Measurements from ENCODE around the gene MT1A.

Gene MT1A

DNA sequence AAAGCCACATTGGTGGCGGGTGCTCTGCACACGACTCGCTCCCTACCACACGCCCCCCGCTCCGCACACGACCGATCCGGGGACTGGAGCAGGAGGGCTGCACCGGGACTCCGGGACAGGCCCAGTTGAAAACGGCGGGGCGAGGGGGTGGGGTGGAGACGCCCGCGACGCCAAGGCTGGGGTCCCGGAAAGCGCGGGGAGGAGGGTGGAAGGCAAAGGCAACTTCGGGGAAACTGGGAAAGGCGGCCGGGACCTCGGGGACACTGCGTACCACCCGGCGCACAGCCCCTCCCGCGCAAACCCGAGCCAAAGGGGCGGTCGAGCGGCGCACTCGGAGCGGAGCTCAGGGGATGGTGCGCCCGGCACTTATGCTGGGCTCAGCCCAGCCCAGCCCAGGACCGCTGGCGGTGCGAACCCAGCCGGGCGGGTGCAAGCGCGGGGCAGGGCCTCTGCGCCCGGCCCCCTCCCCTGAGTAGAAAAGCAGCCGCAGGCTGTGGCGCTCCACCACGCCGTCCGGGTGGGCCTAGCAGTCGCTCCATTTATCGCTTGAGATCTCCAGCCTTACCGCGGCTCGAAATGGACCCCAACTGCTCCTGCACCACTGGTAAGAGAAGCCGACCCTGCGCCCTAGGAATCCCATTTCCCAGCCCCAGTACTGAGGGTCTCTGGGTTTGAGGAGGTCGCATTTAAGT, 6.2 kb upstream of the MT1A start, which contains the start of gene MT1M:
TSS of gene MT1M (plus strand) at position 504 of the 692 bp plus-strand sequence. CDS start at position 577, 73 bp downstream.
- DNase-seq: no peak

DNA sequence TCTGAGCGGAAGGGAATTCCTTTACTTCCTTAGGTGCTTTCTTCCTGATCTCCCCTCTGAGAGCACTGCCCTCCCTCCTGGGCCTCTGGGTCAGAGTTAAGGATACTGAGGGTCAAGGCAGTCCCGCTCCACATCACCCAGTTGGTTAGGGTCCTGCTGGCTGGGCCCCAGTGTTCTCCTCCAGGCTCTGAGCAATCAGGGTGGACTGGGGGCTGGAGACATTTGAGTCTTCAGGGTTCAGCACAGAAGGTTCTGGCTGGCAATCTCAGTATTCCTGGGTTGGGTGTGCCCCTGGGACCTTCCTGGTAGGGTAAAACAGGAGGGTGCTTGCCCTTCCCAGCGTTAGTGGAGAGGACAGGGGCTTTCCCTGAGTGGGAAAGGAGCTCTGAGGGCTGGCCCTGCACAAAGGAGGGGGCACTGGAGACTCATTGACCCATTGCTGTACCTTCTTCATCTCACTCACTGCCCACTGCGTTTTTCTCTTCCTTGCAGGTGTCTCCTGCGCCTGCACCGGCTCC, 5.6 kb upstream of the MT1A start:
- DNase-seq: no peak

DNA sequence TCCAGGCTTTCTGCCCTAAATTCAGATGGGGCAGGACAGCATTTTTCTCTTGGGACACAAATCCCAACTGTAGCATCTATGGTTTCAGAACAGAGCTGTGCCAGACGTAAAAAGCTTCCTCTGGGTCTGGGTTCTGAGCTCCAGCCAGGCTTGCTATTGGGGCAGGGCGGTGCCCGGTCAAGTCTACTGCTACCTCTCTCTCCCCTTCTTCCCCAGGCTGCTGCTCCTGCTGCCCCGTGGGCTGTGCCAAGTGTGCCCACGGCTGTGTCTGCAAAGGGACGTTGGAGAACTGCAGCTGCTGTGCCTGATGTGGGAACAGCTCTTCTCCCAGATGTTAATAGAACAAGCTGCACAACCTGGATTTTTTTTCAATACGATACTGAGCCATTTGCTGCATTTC, 4.9 kb upstream of the MT1A start:
- DNase-seq: no peak

DNA sequence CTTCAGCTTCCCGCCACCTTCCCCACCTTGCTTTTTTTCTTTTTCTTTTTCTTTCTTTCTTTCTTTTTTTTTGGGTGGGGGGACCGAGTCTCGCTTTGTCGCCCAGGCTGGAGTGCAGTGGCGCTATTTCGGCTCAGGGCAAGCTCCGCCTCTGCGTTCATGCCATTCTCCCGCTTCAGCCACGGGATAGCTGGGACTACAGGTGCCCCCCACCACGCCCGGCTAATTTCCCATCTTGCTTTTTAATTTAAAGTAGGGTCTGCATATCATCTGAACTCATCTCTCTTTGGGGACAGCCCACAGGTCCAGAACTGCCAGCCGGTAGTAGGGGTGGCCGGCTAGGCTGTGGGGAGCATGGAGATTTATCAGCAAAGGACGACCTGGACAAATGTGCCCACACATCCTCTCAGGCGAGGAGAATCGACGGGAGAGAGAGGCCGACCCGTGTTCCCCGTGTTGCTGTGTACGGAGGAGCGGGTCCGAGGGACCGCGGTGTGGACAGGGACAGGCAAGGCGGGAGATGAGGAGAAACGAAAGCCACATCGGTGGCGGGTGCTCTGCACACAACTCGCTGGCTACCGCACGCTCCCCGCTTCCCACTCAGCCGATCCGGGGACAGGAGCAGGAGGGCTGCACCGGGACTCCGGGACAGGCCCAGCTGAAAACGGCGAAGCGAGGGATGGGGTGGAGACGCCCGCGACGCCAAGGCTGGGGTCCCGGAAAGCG, 3.6 kb upstream of the MT1A start:
- no peak for DNase-seq

DNA sequence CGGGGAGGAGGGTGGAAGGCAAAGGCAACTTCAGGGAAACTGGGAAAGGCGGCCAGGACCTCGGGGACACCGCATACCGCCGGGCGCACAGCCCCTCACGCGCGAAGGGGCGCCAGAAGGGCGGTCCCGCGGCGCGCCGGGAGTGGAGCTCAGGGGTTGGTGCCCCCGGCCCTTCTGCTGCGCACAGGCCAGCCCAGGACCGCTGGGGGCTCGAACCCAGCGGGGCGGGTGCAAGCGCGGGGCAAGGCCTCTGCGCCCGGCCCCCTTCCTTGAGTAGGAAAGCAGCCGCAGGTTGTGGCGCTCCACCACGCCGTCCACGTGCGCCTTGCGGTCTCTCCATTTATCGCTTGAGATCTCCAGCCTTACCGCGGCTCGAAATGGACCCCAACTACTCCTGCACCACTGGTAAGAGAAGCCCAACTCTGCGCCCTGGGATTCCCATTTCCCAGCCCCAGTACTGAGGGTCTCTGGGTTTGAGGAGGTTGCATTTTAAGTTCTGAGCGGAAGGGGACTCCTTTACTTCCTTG, 3.0 kb upstream of the MT1A start:
- no peak for DNase-seq

DNA sequence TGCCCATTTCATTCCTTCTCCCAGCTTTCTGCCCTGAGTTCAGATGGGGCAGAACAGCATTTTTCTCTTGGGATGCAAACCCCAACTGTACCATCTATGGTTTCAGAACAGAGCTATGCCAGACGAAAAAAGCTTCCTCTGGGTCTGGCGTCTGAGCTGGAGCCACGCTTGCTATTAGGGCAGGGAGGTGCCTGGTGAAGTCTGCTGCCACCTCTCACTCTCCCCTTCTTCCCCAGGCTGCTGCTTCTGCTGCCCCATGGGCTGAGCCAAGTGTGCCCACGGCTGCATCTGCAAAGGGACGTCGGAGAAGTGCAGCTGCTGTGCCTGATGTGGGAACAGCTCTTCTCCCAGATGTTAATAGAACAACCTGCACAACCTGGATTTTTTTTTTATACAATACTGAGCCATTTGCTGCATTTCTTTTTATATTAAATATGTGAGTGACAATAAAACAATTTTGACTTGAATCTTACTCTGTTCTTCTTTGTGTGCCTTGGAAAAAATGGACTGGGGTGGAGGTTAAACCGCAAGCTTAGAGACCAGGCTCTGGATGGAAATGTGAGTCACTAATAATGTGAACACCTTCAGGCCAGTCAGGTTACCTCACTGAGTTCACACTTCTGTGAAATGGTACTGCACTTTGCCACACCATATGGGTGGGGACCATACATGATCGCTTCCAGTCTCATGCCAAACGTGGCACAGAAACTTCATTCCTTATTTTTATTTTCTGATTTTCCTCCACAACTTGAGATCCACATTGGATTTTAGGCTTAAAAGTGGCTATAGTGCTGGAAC, 1.7 kb upstream of the MT1A start:
- DNase-seq: no peak

DNA sequence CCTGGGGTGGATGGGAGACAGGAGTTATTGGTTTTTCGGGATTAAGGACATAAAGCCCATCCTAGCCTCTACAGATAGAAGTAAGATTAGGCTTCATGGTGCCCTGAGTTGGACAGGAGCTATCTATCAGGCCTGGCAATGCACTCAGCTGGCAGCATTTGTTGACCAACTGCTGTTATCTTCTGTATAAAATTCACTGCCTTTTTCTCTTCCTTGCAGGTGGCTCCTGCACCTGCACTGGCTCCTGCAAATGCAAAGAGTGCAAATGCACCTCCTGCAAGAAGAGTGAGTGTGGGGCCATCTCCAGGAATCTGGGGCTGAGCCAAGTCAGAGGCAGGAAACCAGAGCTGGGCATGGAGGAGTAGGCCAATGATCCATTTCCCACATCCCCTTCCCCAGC, 579 bp downstream of the MT1A start:
- DNase-seq: no peak

DNA sequence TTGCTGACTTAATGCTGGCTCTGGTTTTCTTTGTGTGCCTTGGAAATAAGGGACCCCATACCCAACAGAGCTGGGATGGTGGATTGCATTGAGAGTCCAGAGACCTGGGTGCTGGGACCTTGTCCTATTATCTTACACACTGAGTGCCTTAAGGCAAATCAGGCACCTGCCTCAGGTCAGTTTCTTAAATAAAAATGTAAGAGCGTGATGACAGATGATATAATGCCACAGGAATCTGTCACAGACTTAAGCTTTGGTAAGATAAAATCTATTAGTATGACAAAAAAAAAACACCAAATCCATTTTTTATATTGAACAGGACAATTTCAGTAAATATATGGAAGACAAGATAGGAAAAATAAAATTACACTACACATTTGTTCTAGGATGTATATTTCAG, 1.6 kb downstream of the MT1A start:
- DNase-seq: no peak

DNA sequence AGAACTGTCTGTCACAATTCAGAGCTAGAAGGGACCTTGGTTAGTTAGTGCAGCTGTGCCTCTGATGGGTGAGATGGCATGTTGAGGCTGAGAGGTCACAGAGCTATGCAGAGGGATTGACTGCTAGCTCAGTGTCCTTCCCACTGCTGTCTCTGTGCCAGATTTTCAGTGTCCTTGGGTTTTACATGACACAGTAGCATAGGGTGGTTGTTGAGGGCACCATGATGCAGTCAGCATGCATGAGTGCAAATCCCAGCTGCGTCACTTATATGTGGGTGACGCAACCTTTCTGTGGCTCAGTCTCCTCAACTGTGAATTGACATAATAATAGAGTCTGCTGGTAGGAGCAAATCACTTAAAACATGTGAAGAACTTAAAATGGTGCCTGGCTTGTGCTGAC, 2.7 kb downstream of the MT1A start:
- DNase-seq: no peak

DNA sequence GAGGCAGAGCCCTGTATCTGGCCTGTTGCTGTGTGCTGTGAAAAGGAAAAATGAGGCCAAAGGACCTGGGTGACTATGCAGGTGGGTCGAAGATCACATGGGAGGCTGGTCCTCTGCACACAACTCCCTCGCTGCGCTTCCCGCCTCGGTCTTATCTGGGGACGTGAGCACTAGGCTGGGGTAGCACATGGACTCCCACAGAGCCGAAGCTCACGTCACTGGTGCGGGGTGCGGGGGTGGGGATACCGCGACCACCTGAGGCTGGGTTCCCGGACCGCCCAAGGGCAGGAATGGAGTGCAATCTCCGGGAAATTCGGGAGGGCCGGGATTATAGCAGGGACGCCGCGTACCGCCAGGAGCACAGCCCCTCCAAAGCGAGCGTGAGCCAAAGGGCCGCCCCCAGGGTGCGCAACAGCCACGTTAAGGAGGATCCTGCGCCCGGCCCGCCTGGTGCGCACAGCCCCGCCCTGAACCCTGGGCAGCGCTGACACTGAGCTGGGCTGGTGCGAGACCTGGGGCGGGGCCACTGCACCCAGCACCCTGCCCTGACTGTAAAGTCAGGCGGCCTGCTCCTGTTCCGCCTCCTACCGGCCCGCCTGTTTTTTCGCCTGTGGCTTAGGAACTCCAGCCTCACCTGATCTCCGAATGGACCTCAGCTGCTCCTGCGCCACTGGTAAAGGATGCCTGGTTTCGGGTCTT, 4.8 kb downstream of the MT1A start:
- no peak for DNase-seq

DNA sequence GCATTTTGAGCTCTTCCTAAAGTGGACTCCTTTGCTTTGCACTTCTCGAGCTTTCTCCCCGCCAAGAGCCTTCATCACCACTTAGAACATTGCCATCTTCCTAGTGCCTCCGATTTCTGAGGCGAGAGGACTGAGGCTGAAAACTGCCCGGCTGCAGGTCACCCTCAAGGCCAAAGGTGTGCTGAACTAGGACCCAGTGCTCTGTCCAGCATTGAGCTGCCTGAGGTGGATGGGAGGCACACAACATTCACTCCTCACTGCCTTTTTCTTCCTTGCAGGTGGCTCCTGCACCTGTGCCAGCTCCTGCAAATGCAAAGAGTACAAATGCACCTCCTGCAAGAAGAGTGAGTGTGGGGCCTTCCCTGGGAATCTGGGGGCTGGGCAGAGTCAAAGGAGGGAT, 5.4 kb downstream of the MT1A start:
- DNase-seq: no peak

DNA sequence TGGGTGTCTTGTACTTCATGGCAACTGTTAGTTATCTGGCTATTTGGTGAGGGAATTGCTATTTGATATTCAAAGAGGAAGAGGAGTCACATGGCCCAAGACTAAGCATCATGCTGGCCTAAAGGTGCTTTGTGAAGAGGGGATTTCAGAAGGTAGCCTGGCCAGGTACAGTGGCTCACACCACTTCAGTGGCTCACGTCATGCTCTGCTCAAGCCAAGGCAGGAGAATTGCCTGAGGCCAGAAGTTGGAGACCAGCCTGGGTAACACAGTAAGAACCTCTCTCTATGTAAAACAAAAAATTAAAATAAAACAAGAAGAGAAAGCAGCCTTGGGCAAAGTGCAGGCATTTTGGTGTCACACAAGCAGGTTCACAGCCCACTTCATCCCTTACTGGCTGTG, 6.8 kb downstream of the MT1A start:
- no peak for DNase-seq

DNA sequence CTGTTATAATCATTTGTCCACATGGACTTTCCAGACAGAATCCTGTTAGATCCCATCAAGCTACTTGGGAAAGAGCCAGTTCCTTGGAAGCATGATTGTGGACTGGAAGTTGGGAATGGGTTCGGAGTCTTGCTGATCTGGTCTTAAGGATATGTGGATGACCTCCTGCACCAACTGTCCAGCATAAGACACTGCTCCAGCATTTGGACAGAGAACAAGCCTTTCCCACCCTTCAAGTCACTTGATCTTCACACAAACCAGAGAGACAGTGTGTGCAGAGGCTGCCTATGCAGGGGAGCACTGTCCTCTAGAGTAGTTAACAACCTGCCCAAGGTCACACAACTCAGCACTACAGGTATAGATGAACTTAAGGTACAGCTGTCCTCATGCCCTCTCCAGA, 7.4 kb downstream of the MT1A start:
- DNase-seq: no peak

DNA sequence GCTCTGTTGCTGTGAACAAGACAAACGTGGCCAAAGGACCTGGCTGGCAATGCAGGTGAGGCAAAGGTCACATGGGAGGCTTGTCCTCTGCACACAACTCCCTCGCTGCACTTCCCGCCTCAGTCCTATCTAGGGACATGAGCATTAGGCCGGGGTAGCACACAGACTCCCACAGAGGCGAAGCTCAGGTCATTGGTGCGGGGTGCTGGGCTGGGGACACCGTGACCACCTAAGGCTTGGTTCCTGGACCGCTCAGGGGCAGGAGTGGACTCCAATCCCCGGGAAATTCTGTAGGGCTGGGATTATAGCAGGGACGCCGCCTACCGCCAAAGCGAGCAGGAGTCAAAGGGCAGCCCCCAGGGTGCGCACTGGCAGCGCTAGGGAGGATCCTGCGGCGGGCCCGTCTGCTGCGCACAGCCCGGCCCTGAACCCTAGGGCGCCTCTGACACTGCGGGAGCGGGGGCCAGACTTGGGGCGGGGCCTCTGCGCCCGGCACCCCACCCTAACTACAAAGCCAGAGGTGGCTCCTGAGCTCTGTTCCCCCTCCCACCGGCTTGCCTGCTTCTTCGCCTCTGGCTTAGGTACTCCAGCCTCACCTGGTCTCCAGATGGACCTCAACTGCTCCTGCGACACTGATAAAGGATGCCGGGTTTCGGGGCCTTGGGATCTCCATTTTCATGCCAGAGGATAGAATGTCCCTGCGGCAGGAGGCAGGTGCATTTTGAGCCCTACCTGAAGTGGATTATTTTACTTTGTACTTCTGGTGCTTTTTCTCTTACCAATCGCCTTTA, 9.4 kb downstream of the MT1A start:
- no peak for DNase-seq

DNA sequence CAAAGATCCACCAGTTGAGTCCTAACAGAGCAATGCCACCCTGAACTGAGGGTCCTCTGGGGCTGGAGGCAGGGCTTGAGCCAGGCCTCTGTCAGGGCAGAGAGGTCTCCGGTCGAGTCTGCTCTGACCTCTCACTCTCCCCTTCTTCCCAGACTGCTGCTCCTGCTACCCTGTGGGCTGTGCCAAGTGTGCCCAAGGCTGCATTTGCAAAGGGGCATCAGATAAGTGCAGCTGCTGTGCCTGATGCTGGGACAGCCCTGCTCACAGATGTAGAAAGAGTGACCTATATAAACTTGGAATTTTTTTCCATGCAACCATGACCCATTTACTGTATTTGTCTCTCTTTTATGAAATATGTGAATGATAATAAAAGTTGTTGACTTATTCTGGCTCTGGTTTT, 10.8 kb downstream of the MT1A start:
- DNase-seq: no peak

DNA sequence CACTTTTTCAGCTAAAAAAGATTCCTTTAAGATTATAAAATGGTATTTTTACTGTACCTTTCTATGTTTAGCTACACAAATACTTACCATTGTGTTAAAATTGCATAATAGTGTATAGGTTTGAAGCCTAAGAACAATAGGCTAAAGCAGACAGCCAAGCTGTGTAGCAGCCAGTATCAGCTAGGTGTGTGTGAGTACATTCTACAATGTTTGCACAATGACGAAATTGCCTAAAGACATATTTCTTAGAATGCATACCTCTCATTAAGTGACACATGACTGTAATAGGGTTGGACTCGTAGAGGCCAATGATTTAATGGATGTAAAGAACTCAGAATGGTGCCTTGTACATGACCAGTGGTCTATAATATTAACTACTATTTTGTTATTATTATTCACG, 11.4 kb downstream of the MT1A start:
- DNase-seq: no peak

DNA sequence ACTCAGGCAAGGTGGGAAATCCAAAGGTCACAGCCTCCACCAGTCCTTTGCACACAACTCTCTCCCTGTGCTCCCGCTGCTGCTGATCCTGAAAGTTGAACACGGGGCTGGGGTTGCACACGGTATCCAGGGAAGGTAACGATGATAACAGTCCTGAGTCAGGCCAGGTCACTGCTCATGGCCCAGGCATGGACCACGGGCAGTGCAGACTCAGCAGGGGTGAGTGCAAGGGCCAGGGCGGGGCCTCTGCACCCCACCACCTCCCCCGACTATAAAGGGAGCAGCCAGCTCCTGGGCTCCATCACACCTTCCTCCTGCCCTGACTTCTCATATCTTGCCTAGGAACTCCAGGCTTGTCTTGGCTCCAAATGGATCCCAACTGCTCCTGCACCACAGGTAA, 13.1 kb downstream of the MT1A start, which contains the start of gene MT1B:
TSS of gene MT1B (plus strand) at position 301 of the 400 bp plus-strand sequence. CDS start at position 369, 68 bp downstream.
- no peak for DNase-seq

DNA sequence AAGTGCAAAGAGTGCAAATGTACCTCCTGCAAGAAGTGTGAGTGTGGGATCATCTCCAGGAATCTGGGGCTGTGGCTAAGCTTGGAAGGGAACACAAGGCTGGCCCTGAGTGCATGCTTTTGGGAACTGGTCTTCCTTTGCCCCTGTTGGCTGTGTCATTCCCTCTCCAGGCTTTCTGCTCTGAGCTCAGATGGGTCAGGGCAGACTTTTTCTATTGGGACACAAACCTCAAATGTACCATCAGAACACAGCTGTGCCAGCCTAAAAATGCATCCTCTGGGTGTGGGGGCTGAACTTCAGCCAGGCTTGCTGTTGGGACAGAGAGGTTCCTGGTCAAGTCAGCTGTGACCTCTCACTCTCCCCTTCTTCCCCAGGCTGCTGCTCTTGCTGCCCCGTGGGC, 14.1 kb downstream of the MT1A start:
- DNase-seq: no peak

DNA sequence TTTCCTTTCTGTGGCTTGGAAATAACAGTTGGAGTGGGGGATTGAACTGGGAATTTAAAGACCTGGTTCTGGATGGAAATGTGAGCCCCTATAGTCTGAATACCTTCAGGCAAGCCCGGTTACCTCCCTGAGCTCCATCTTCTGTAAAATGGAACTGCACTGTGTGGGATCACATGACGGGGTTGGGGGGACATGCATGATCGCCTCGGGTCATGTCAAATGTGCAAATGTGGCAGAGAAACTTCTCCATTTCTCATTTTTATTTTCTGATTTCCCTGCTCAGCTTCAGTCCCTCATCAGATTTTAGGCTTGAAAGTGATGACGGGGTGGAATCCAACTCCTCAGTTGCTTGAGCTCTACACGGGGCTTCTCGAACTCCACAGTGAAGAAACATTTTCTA, 14.8 kb downstream of the MT1A start:
- no peak for DNase-seq

DNA sequence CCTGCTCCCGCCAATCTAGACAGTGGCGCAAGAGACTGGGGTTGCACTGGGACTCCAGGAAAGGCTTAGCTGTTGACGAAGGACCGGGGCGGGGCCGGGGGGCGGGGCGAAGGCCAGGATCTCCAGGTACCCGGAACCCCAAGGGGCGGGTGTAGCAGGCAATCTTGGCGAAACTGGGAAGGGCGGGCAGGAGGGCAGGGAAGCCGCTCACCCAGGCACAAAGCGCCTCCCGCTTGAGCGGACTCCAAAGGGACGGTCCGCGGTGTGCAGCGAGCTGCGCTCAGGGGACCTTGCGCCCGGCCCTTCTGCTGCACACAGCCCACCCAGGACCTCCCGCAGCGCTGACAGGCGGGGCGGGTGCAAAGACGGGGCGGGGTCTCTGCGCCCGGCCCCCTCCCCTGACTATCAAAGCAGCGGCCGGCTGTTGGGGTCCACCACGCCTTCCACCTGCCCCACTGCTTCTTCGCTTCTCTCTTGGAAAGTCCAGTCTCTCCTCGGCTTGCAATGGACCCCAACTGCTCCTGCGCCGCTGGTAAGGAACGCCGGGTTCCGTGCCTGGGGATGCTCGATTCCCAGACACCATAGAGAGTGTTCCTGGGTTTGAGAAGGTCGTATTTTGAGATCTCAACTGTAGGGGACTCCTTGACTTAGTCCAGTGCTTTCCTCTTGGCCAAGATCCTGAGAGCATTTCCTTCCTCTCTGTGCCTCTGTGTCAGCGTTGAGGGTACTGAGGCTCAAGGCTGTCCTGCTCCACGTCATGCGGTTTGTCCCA, 19.3 kb downstream of the MT1A start, which contains the start of gene MT1F:
TSS of gene MT1F (plus strand) at position 405 of the 772 bp plus-strand sequence. CDS start at position 505, 100 bp downstream.
- DNase-seq: peak; percentile 77

Measured in NCI-H526 treated with DMSO at 0.1 percent for 48 hours (cell line).